Measurements from ENCODE around the gene PDLIM5.

PDLIM5 gene

GRCh38 chr4:94665500-94666404, 214.0 kb downstream of the PDLIM5 start:
- no peak for DNase-seq (ENCODE audit: low read depth, low spot score)
- no peak overlapping the region for H3K4me3 ChIP-seq (ENCODE audit: low read depth, low read length)
- ChIA-PET CTCF (no interaction called here), POLR2A (no interaction called here)
- TF ChIP-seq CTCF (IDR thresholded peaks at IDR 0.05; ENCODE audit: insufficient read depth, low read length, missing control alignments), result no peak

- CTCF ChIA-PET, result no interaction called here
- H3K4me3 ChIP-seq (ENCODE audit: low read depth, low read length), result no peak overlapping the region
- POLR2A ChIA-PET, result no interaction called here
- no peak for DNase-seq (ENCODE audit: low read depth, low spot score)
- no peak for TF ChIP-seq CTCF (IDR thresholded peaks at IDR 0.05; ENCODE audit: insufficient read depth, low read length, missing control alignments)
These were observed 217.0 kb downstream of the PDLIM5 start for GRCh38 chr4:94668724-94669123.

GRCh38 chr4:94669672-94670664, 218.2 kb downstream of the PDLIM5 start:
- TF ChIP-seq CTCF (IDR thresholded peaks at IDR 0.05; ENCODE audit: insufficient read depth, low read length, missing control alignments), result no peak
- DNase-seq (ENCODE audit: low read depth, low spot score), result no peak
- ChIA-PET POLR2A (no interaction called here), CTCF (no interaction called here)
- H3K4me3 ChIP-seq (ENCODE audit: low read depth, low read length), result no peak overlapping the region

GRCh38 chr4:94671113-94671512, 219.4 kb downstream of the PDLIM5 start:
- ChIA-PET CTCF (no interaction called here), POLR2A (no interaction called here)
- no peak overlapping the region for H3K4me3 ChIP-seq (ENCODE audit: low read depth, low read length)
- no peak for TF ChIP-seq CTCF (IDR thresholded peaks at IDR 0.05; ENCODE audit: insufficient read depth, low read length, missing control alignments)
- DNase-seq (ENCODE audit: low read depth, low spot score), result no peak

GRCh38 chr4:94673961-94674360, 222.2 kb downstream of the PDLIM5 start:
- POLR2A ChIA-PET, result no interaction called here
- no peak overlapping the region for H3K4me3 ChIP-seq (ENCODE audit: low read depth, low read length)
- no peak for DNase-seq (ENCODE audit: low read depth, low spot score)
- CTCF ChIA-PET, result no interaction called here
- TF ChIP-seq CTCF (IDR thresholded peaks at IDR 0.05; ENCODE audit: insufficient read depth, low read length, missing control alignments), result no peak

GRCh38 chr4:94676970-94677369, 225.2 kb downstream of the PDLIM5 start:
- POLR2A ChIA-PET, result no interaction called here
- DNase-seq (ENCODE audit: low read depth, low spot score), result no peak
- TF ChIP-seq CTCF (IDR thresholded peaks at IDR 0.05; ENCODE audit: insufficient read depth, low read length, missing control alignments), result no peak
- H3K4me3 ChIP-seq (ENCODE audit: low read depth, low read length), result no peak overlapping the region
- CTCF ChIA-PET, result interaction anchor here (1.2 kb wide), 1 partner anchor 26 kb away, joined by 3 read pairs; no protein-coding TSS in a partner anchor
